Endothelial cell of umbilical vein (primary cell): ENCODE data around the gene TMEM131. TPM values are rescaled to one million over a fixed set of nuclear protein-coding genes. Genes with fewer than 3 reads are reported as not detected.

ENCODE experiments used
- BruUV-seq: library from RNA; stranded (reverse); fragments of 400-500 nt; replicated peaks from 2 replicates; lab custom pipeline; 2021; lab: Mats Ljungman, UMichigan
- CTCF ChIA-PET: fragments of 300-600, 350-600 bp; sonication (Branson Sonifier 250); formaldehyde crosslinking; loops from one replicate; lab custom pipeline; 2021; ENCODE audit warnings: antibody characterized with exemption, inconsistent platforms; lab: Charles Lee
- POLR2A ChIA-PET: fragments of 300-600, 350-600 bp; sonication (Branson Sonifier 250); formaldehyde crosslinking; loops from one replicate; lab custom pipeline; 2021; ENCODE audit warnings: antibody characterized with exemption, inconsistent platforms; lab: Charles Lee
- DNase-seq: peaks from one replicate; pipeline ENCODE4 v3.0.0-alpha.2; 2011; ENCODE audit warnings: low read depth, low spot score
- FAIRE-seq: peaks from 2 replicates; lab custom pipeline; 2011; peaks lifted over from hg19 to GRCh38; lab: Jason Lieb, UNC
- H2AFZ ChIP-seq: 2 replicates; pipeline ENCODE4 v1.6.0; 2012; ENCODE audit warnings: low read depth, low read length, control low read depth, inconsistent platforms
- H3K27ac ChIP-seq: 2 replicates; pipeline ENCODE4 v1.5.1; 2011; ENCODE audit warnings: low read depth, mild to moderate bottlenecking, control low read depth, low read length, moderate library complexity; ENCODE audit not compliant: insufficient read depth
- H3K27me3 ChIP-seq, 2 experiments: 2 replicates each; pipeline versions ENCODE4 v1.6.0 to v1.6.1; 2011; ENCODE audit warnings: low read length in 2 of 2, mixed read lengths in 1 of 2; ENCODE audit not compliant: control insufficient read depth in 2 of 2, insufficient read depth in 2 of 2
- H3K36me3 ChIP-seq, 2 experiments: 2 replicates in 1 of 2; 3 replicates in 1 of 2; pipeline ENCODE4 v1.5.1; 2011; ENCODE audit warnings: low read length in 2 of 2, mild to moderate bottlenecking in 1 of 2, moderate library complexity in 1 of 2; ENCODE audit not compliant: control insufficient read depth in 2 of 2, insufficient read depth in 2 of 2; ENCODE audit errors: extremely low read depth in 1 of 2
- H3K4me1 ChIP-seq: 3 replicates; pipeline ENCODE4 v1.5.1; 2011; ENCODE audit warnings: mild to moderate bottlenecking, low read length; ENCODE audit not compliant: control insufficient read depth, insufficient read depth; ENCODE audit errors: extremely low read depth
- H3K4me2 ChIP-seq: 2 replicates; pipeline ENCODE4 v1.6.1; 2011; ENCODE audit warnings: low read length, control low read depth, mixed read lengths; ENCODE audit not compliant: insufficient read depth
- H3K4me3 ChIP-seq, 3 experiments: fragments of 200-600 bp in 1 of 3; sonication (generic), shearing (Covaris generic) in 1 of 3; replicated peaks in 1 of 3; 2 replicates each; pipeline ENCODE4 v1.5.1; 2011 to 2016; ENCODE audit warnings: control low read depth in 3 of 3, low read length in 3 of 3, mild to moderate bottlenecking in 2 of 3, inconsistent platforms in 1 of 3, low read depth in 1 of 3, moderate library complexity in 1 of 3; ENCODE audit not compliant: insufficient read depth in 1 of 3
- H3K79me2 ChIP-seq: 2 replicates; pipeline ENCODE4 v1.6.0; 2012; ENCODE audit warnings: low read length, inconsistent platforms; ENCODE audit not compliant: control insufficient read depth, insufficient read depth
- H3K9ac ChIP-seq: replicated peaks from 2 replicates; pipeline ENCODE3; 2011; ENCODE audit warnings: low read length, control low read depth; ENCODE audit not compliant: insufficient read depth; ENCODE audit errors: extremely low read depth
- H3K9me1 ChIP-seq: replicated peaks from 3 replicates; pipeline ENCODE4 v1.6.0; 2011; ENCODE audit warnings: mild to moderate bottlenecking, low read length; ENCODE audit not compliant: control insufficient read depth, insufficient read depth; ENCODE audit errors: extremely low read depth
- H3K9me3 ChIP-seq: replicated peaks from 2 replicates; pipeline ENCODE4 v1.5.1; 2012; ENCODE audit warnings: low read length, inconsistent platforms; ENCODE audit not compliant: control insufficient read depth, insufficient read depth
- H4K20me1 ChIP-seq: replicated peaks from 2 replicates; pipeline ENCODE3; 2011; ENCODE audit warnings: mild to moderate bottlenecking, low read length; ENCODE audit not compliant: control insufficient read depth, insufficient read depth; ENCODE audit errors: extremely low read depth
- EZH2 ChIP-seq: IDR thresholded peaks from 2 replicates; pipeline ENCODE4 v1.6.1; 2012; ENCODE audit warnings: borderline replicate concordance, low read depth, mild to moderate bottlenecking, moderate library complexity, low read length, inconsistent platforms; ENCODE audit not compliant: severe bottlenecking
- FOS ChIP-seq: IDR thresholded peaks from 2 replicates; pipeline ENCODE4 v1.6.1; 2011; ENCODE audit warnings: mild to moderate bottlenecking, low read length, moderate library complexity, borderline replicate concordance; ENCODE audit not compliant: insufficient read depth
- GATA2 ChIP-seq: IDR thresholded peaks from 2 replicates; pipeline ENCODE4 v1.7.0; 2011; ENCODE audit warnings: low read depth, mild to moderate bottlenecking, moderate library complexity, mixed read lengths, low read length; ENCODE audit not compliant: insufficient read length, insufficient read depth
- JUN ChIP-seq: IDR thresholded peaks from 2 replicates; pipeline ENCODE4 v1.6.1; 2011; ENCODE audit warnings: borderline replicate concordance, low read depth; ENCODE audit not compliant: insufficient read length, insufficient read depth
- MYC ChIP-seq: IDR thresholded peaks from one replicate; pipeline ENCODE4 v1.6.1; 2011; ENCODE audit warnings: mild to moderate bottlenecking, low read depth, low read length
- POLR2A ChIP-seq: IDR thresholded peaks from 2 replicates; pipeline ENCODE4 v1.6.1; 2012; ENCODE audit warnings: low read depth, mild to moderate bottlenecking, control low read depth, low read length
- POLR2AphosphoS5 ChIP-seq: IDR thresholded peaks from 2 replicates; pipeline ENCODE4 v1.6.1; 2012; ENCODE audit warnings: low read depth, mild to moderate bottlenecking, control low read depth, low read length, moderate library complexity; ENCODE audit not compliant: insufficient read depth
- dilution Hi-C: fragments of 300-500 bp; cut with MboI; formaldehyde crosslinking; loops from one replicate; pipeline ENCODE4 v1.15.0; 2019; ENCODE audit warnings: low sequenced_read_pairs; ENCODE audit not compliant: extremely low pct_ligation_motif_present
- intact Hi-C: fragments of 100-400 bp; cut with micrococcal nuclease; formaldehyde crosslinking; loops from one replicate; pipeline ENCODE4 v1.10.0; 2022
- polyA plus RNA-seq, 4 experiments: library from polyadenylated mRNA; depleted of rRNA in 3 of 4; stranded (reverse) in 3 of 4; unstranded in 1 of 4; fragments of >200 nt; gene quantifications; 2 replicates each; pipeline versions ENCODE4 v1.2.1 to v1.2.3, GENCODE V29; 2011 to 2012; ENCODE audit warnings: missing spikeins in 1 of 4
- total RNA-seq: library from RNA; stranded (reverse); gene quantifications from 2 replicates; pipeline ENCODE4 v1.2.3, GENCODE V29; 2021
- TF ChIP-seq, protein P1 (sequence below), 2 donors: IDR thresholded peaks; 1 replicate in 1 of 2; 2 replicates in 1 of 2; pipeline ENCODE4 v1.5.1; 2011; ENCODE audit warnings: low read length in 2 of 2, mild to moderate bottlenecking in 2 of 2, moderate library complexity in 2 of 2, control low read depth in 1 of 2, inconsistent platforms in 1 of 2, low read depth in 1 of 2; ENCODE audit not compliant: insufficient read depth in 1 of 2; ENCODE audit errors: extremely low read depth in 1 of 2
- TF ChIP-seq, protein P2 (sequence below): IDR thresholded peaks from 2 replicates; pipeline ENCODE4 v1.6.1; 2011; ENCODE audit not compliant: insufficient read depth, insufficient read length

TMEM131 gene
- total and polyA plus RNA-seq, 2 donors (not counting 3 experiments of a cell fraction or from before 2014, with no cell fraction given): 12.2 to 28.6 TPM

DNA sequence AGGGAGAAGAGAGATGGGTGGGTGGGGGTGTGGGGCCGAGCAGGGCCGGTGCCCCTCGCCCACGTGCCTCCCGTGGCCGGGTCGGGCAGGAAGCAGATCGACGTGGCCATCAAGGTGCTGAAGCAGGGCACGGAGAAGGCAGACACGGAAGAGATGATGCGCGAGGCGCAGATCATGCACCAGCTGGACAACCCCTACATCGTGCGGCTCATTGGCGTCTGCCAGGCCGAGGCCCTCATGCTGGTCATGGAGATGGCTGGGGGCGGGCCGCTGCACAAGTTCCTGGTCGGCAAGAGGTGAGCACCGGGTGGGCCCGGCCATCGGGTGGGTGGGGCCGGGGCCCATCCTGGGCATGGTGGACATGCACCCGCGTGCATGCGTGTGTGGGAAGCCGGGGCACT is 260.6 kb downstream of the TMEM131 start:
- no TSS peak for BruUV-seq
- no peak for DNase-seq
- Histone ChIP-seq H3K9me3 (no peaks in the 10 kb centered on the region), H3K27ac (no peak overlapping the region), H2AFZ (no peak overlapping the region), H3K4me2 (no peak overlapping the region), H3K27me3 (no peaks in the 10 kb centered on the region), H3K9me1 (no peaks in the 10 kb centered on the region), H3K9ac (no peak overlapping the region), H3K36me3 (no peaks in the 10 kb centered on the region), H3K79me2 (no peaks in the 10 kb centered on the region), H3K4me1 (no peaks in the 10 kb centered on the region), H3K4me3 (no peak overlapping the region), H4K20me1 (no peaks in the 10 kb centered on the region)
- CTCF ChIA-PET: no interaction called here
- POLR2A ChIA-PET: no interaction called here
- FAIRE-seq: no peak
- intact Hi-C loops: no loop called here
- dilution Hi-C loops: no loop called here
- TF ChIP-seq GATA2: no peak
- TF ChIP-seq POLR2A: no peak
- no peak for TF ChIP-seq POLR2AphosphoS5
- TF ChIP-seq FOS: no peak
- TF ChIP-seq, protein P1, sequence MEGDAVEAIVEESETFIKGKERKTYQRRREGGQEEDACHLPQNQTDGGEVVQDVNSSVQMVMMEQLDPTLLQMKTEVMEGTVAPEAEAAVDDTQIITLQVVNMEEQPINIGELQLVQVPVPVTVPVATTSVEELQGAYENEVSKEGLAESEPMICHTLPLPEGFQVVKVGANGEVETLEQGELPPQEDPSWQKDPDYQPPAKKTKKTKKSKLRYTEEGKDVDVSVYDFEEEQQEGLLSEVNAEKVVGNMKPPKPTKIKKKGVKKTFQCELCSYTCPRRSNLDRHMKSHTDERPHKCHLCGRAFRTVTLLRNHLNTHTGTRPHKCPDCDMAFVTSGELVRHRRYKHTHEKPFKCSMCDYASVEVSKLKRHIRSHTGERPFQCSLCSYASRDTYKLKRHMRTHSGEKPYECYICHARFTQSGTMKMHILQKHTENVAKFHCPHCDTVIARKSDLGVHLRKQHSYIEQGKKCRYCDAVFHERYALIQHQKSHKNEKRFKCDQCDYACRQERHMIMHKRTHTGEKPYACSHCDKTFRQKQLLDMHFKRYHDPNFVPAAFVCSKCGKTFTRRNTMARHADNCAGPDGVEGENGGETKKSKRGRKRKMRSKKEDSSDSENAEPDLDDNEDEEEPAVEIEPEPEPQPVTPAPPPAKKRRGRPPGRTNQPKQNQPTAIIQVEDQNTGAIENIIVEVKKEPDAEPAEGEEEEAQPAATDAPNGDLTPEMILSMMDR (IDR thresholded peaks at IDR 0.05; ENCODE audit: extremely low read depth in 1 of 2, insufficient read depth in 1 of 2, low read depth in 1 of 2, low read length in 2 of 2): no peak
- TF ChIP-seq, protein P2, sequence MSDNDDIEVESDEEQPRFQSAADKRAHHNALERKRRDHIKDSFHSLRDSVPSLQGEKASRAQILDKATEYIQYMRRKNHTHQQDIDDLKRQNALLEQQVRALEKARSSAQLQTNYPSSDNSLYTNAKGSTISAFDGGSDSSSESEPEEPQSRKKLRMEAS: no peak
- TF ChIP-seq JUN: no peak
- TF ChIP-seq MYC: no peak
- TF ChIP-seq EZH2: no peak
